IPS DF 6.9 (cell line): ENCODE data around the gene SLFNL1.

Source experiments
- DNase-seq: peaks from one replicate; pipeline ENCODE4 v3.0.0-alpha.2; 2013; ENCODE audit warnings: low read depth, low spot score
- H3K27ac ChIP-seq: one replicate; pipeline ENCODE4 v1.5.1; 2013; ENCODE audit warnings: low read length, control low read depth
- H3K27me3 ChIP-seq: 2 replicates; pipeline ENCODE4 v1.6.1; 2013; ENCODE audit warnings: mild to moderate bottlenecking, low read length; ENCODE audit not compliant: control insufficient read depth, insufficient read depth
- H3K36me3 ChIP-seq: 2 replicates; pipeline ENCODE4 v1.6.1; 2013; ENCODE audit warnings: low read length; ENCODE audit not compliant: control insufficient read depth, insufficient read depth
- H3K4me1 ChIP-seq: 2 replicates; pipeline ENCODE4 v1.6.1; 2013; ENCODE audit warnings: low read length; ENCODE audit not compliant: control insufficient read depth, insufficient read depth
- H3K4me3 ChIP-seq: 2 replicates; pipeline ENCODE4 v1.5.1; 2013; ENCODE audit warnings: mild to moderate bottlenecking, low read length
- H3K9me3 ChIP-seq: 2 replicates; pipeline ENCODE4 v1.6.1; 2013; ENCODE audit warnings: low read length, inconsistent platforms; ENCODE audit not compliant: control insufficient read depth, insufficient read depth
- WGBS: extraction: QIAGEN DNeasy Blood & Tissue Kit; methylation state at CpG from one replicate; pipeline ENCODE4 v1.1.7; 2013; ENCODE audit warnings: mixed read lengths, missing lambda C conversion rate; ENCODE audit not compliant: insufficient read length, insufficient coverage; 5-methylcytosine and 5-hydroxymethylcytosine counted together

Gene SLFNL1

GRCh38 chr1:41037116-41037903 lies 15.8 kb upstream of the SLFNL1 start:
- no peak overlapping the region for H3K4me3 ChIP-seq
- DNase-seq = no peak
- no CpG with 5 or more reads among the region's 3 CpGs for WGBS
- H3K27ac ChIP-seq = no peak overlapping the region
- H3K27me3 ChIP-seq = no peaks in the 10 kb centered on the region
- H3K36me3 ChIP-seq = 0 out of 2 replicates have a peak, but pooled peaks cover 3% of the 10 kb centered on the region
- no peaks in the 10 kb centered on the region for H3K4me1 ChIP-seq
- no peaks in the 10 kb centered on the region for H3K9me3 ChIP-seq

GRCh38 chr1:41033272-41033671 lies 11.7 kb upstream of the SLFNL1 start:
- no peak overlapping the region for H3K4me3 ChIP-seq
- DNase-seq = no peak
- H3K4me1 ChIP-seq = no peaks in the 10 kb centered on the region
- no peak overlapping the region for H3K27ac ChIP-seq
- peaks cover 5% of the 10 kb centered on the region; the same call in 1 of the 2 replicates for H3K36me3 ChIP-seq
- H3K9me3 ChIP-seq = no peaks in the 10 kb centered on the region
- no CpG with 5 or more reads among the region's 3 CpGs for WGBS
- H3K27me3 ChIP-seq = no peaks in the 10 kb centered on the region

- H3K9me3 ChIP-seq = no peaks in the 10 kb centered on the region
- H3K4me3 ChIP-seq = no peak overlapping the region
- no peak overlapping the region for H3K27ac ChIP-seq
- DNase-seq = no peak
- WGBS = no CpG with 5 or more reads among the region's 2 CpGs
- H3K4me1 ChIP-seq = no peaks in the 10 kb centered on the region
- peaks cover 7% of the 10 kb centered on the region; the same call in 1 of the 2 replicates for H3K36me3 ChIP-seq
- no peaks in the 10 kb centered on the region for H3K27me3 ChIP-seq
These were observed 10.6 kb upstream of the SLFNL1 start for GRCh38 chr1:41032147-41032546.

- no peak overlapping the region for H3K27ac ChIP-seq
- no peak for DNase-seq
- H3K4me1 ChIP-seq = no peaks in the 10 kb centered on the region
- no peaks in the 10 kb centered on the region for H3K27me3 ChIP-seq
- no CpG with 5 or more reads among the region's 8 CpGs for WGBS
- H3K9me3 ChIP-seq = no peaks in the 10 kb centered on the region
- H3K4me3 ChIP-seq = no peak overlapping the region
- H3K36me3 ChIP-seq = peaks cover 5% of the 10 kb centered on the region; the same call in 1 of the 2 replicates
These were observed 9.5 kb upstream of the SLFNL1 start for GRCh38 chr1:41030872-41031616.

- Histone ChIP-seq H3K4me3 (no peak overlapping the region), H3K9me3 (no peaks in the 10 kb centered on the region), H3K27ac (no peak overlapping the region), H3K36me3 (peaks cover 5% of the 10 kb centered on the region; the same call in 1 of the 2 replicates), H3K4me1 (no peaks in the 10 kb centered on the region), H3K27me3 (no peaks in the 10 kb centered on the region)
- DNase-seq = no peak
- WGBS = no CpG with 5 or more reads among the region's 10 CpGs
These were observed 6.6 kb upstream of the SLFNL1 start for GRCh38 chr1:41028034-41028642.

GRCh38 chr1:41025979-41026819 lies 4.7 kb upstream of the SLFNL1 start:
- no peak for DNase-seq
- Histone ChIP-seq H3K9me3 (no peaks in the 10 kb centered on the region), H3K27me3 (no peaks in the 10 kb centered on the region), H3K36me3 (peaks cover 5% of the 10 kb centered on the region; the same call in 1 of the 2 replicates), H3K4me3 (no peak overlapping the region), H3K4me1 (peaks cover 3% of the 10 kb centered on the region; the same call in 1 of the 2 replicates), H3K27ac (no peak overlapping the region)
- WGBS = no CpG with 5 or more reads among the region's 4 CpGs

- no peak overlapping the region for H3K4me3 ChIP-seq
- no CpG with 5 or more reads among the region's 2 CpGs for WGBS
- no peaks in the 10 kb centered on the region for H3K27me3 ChIP-seq
- peaks cover 3% of the 10 kb centered on the region; the same call in 1 of the 2 replicates for H3K4me1 ChIP-seq
- H3K27ac ChIP-seq = no peak overlapping the region
- peaks cover 5% of the 10 kb centered on the region; the same call in 1 of the 2 replicates for H3K36me3 ChIP-seq
- no peak for DNase-seq
- H3K9me3 ChIP-seq = no peaks in the 10 kb centered on the region
These were observed 3.4 kb upstream of the SLFNL1 start for GRCh38 chr1:41024953-41025352.

- H3K36me3 ChIP-seq = peaks cover 4% of the 10 kb centered on the region; the same call in 1 of the 2 replicates
- H3K4me3 ChIP-seq = no peak overlapping the region
- no peaks in the 10 kb centered on the region for H3K27me3 ChIP-seq
- no peak for DNase-seq
- no peak overlapping the region for H3K27ac ChIP-seq
- peaks cover 3% of the 10 kb centered on the region; the same call in 1 of the 2 replicates for H3K4me1 ChIP-seq
- H3K9me3 ChIP-seq = no peaks in the 10 kb centered on the region
- no CpG with 5 or more reads among the region's 5 CpGs for WGBS
These were observed 1.9 kb upstream of the SLFNL1 start for GRCh38 chr1:41023279-41023990.

GRCh38 chr1:41022424-41022823 lies 899 bp upstream of the SLFNL1 start:
- no peak for DNase-seq
- no CpG with 5 or more reads among the region's 10 CpGs for WGBS
- Histone ChIP-seq H3K27me3 (no peaks in the 10 kb centered on the region), H3K27ac (no peak overlapping the region), H3K9me3 (no peaks in the 10 kb centered on the region), H3K4me1 (peaks cover 3% of the 10 kb centered on the region; the same call in 1 of the 2 replicates), H3K4me3 (no peak overlapping the region), H3K36me3 (0 out of 2 replicates have a peak, but pooled peaks cover 4% of the 10 kb centered on the region)
